CD14-positive monocyte (primary cell): ENCODE data around the gene CREBBP. TPM values are rescaled to one million over a fixed set of nuclear protein-coding genes. Genes with fewer than 3 reads are reported as not detected.

Experiments used
- DNase-seq, 3 donors: peaks; one replicate each; pipeline ENCODE4 v3.0.0-alpha.2; 2011 to 2022
- H2AFZ ChIP-seq: 2 replicates; pipeline ENCODE4 v1.6.0; 2012; ENCODE audit warnings: mild to moderate bottlenecking, low read depth, low read length, inconsistent platforms; ENCODE audit not compliant: insufficient read depth, poor library complexity, severe bottlenecking
- H3K27ac ChIP-seq, 2 donors: 1 replicate in 1 of 2; 2 replicates in 1 of 2; pipeline ENCODE4 v1.5.1; 2012 to 2013; ENCODE audit warnings: low read length in 2 of 2, control low read depth in 1 of 2, inconsistent platforms in 1 of 2, low read depth in 1 of 2, mild to moderate bottlenecking in 1 of 2
- H3K27me3 ChIP-seq, 2 donors: one replicate each; pipeline versions ENCODE4 v1.6.0 to v1.6.1; 2011 to 2013; ENCODE audit warnings: low read length in 2 of 2; ENCODE audit not compliant: control insufficient read depth in 2 of 2, insufficient read depth in 2 of 2
- H3K36me3 ChIP-seq, 2 donors: replicated peaks in 1 of 2; 1 replicate in 1 of 2; 2 replicates in 1 of 2; pipeline versions ENCODE4 v1.5.1 to v1.6.1; 2012 to 2013; ENCODE audit warnings: low read length in 2 of 2, control low read depth in 1 of 2, inconsistent platforms in 1 of 2, mild to moderate bottlenecking in 1 of 2; ENCODE audit not compliant: insufficient read depth in 2 of 2, control insufficient read depth in 1 of 2
- H3K4me1 ChIP-seq, 2 donors: 1 replicate in 1 of 2; 2 replicates in 1 of 2; pipeline versions ENCODE4 v1.5.1 to v1.6.1; 2012 to 2013; ENCODE audit warnings: low read length in 2 of 2, control low read depth in 1 of 2, inconsistent platforms in 1 of 2, mild to moderate bottlenecking in 1 of 2, moderate library complexity in 1 of 2; ENCODE audit not compliant: insufficient read depth in 2 of 2, control insufficient read depth in 1 of 2
- H3K4me2 ChIP-seq: replicated peaks from 2 replicates; pipeline ENCODE3; 2012; ENCODE audit warnings: low read length, moderate library complexity, mild to moderate bottlenecking; ENCODE audit not compliant: poor library complexity, severe bottlenecking; ENCODE audit errors: extremely low read depth
- H3K4me3 ChIP-seq, 3 experiments: fragments of 200-600 bp in 1 of 3; sonication (generic) in 1 of 3; replicated peaks in 1 of 3; 1 replicate in 2 of 3; 2 replicates in 1 of 3; pipeline ENCODE4 v1.5.1; 2011 to 2013; ENCODE audit warnings: low read length in 3 of 3, mild to moderate bottlenecking in 3 of 3, control low read depth in 2 of 3, low read depth in 2 of 3, inconsistent platforms in 1 of 3, moderate library complexity in 1 of 3
- H3K79me2 ChIP-seq: 2 replicates; pipeline ENCODE4 v1.6.0; 2012; ENCODE audit warnings: mild to moderate bottlenecking, control low read depth, inconsistent platforms, low read length, moderate library complexity; ENCODE audit not compliant: insufficient read depth
- H3K9ac ChIP-seq: 2 replicates; pipeline ENCODE4 v1.6.0; 2017; ENCODE audit warnings: low read length, mild to moderate bottlenecking; ENCODE audit not compliant: insufficient read depth, poor library complexity, severe bottlenecking
- H3K9me3 ChIP-seq, 2 donors: replicated peaks in 1 of 2; 1 replicate in 1 of 2; 2 replicates in 1 of 2; pipeline versions ENCODE4 v1.5.1 to v1.6.1; 2012 to 2013; ENCODE audit warnings: low read length in 2 of 2, control low read depth in 1 of 2; ENCODE audit not compliant: control insufficient read depth in 1 of 2, insufficient read depth in 1 of 2
- H4K20me1 ChIP-seq: 2 replicates; pipeline ENCODE4 v1.6.0; 2012; ENCODE audit warnings: mild to moderate bottlenecking, low read length, control low read depth, moderate library complexity; ENCODE audit not compliant: insufficient read depth
- H3K27ac Mint-ChIP-seq, 7 donors: one replicate each; pipeline ENCODE4 v1.8.0; 2020; ENCODE audit warnings: mild to moderate bottlenecking in 7 of 7, mixed read lengths in 7 of 7, moderate library complexity in 6 of 7, inconsistent platforms in 2 of 7
- H3K27me3 Mint-ChIP-seq, 3 donors: one replicate each; pipeline ENCODE4 v1.8.0; 2021 to 2022; ENCODE audit warnings: low read depth in 3 of 3, mild to moderate bottlenecking in 3 of 3, mixed read lengths in 3 of 3, moderate library complexity in 3 of 3, inconsistent platforms in 1 of 3
- H3K36me3 Mint-ChIP-seq, 2 donors: one replicate each; pipeline ENCODE4 v1.8.0; 2020; ENCODE audit warnings: mixed read lengths in 2 of 2, inconsistent platforms in 1 of 2, mild to moderate bottlenecking in 1 of 2
- H3K4me1 Mint-ChIP-seq: one replicate; pipeline ENCODE4 v1.8.0; 2020; ENCODE audit warnings: mild to moderate bottlenecking, mixed read lengths
- H3K4me3 Mint-ChIP-seq, 2 donors: one replicate each; pipeline ENCODE4 v1.8.0; 2020; ENCODE audit warnings: mild to moderate bottlenecking in 2 of 2, mixed read lengths in 2 of 2, moderate library complexity in 1 of 2
- H3K9me3 Mint-ChIP-seq, 7 donors: one replicate each; pipeline ENCODE4 v1.8.0; 2020 to 2022; ENCODE audit warnings: mixed read lengths in 7 of 7, mild to moderate bottlenecking in 6 of 7, moderate library complexity in 6 of 7, inconsistent platforms in 2 of 7
- CTCF ChIP-seq: fragments of 200-600 bp; IDR thresholded peaks from one replicate; pipeline ENCODE4 v1.8.0; 2022; ENCODE audit warnings: antibody characterized with exemption, mild to moderate bottlenecking
- WGBS: methylation state at CpG from one replicate; pipeline ENCODE4 v1.1.5; 2013; ENCODE audit warnings: missing lambda C conversion rate; ENCODE audit not compliant: insufficient coverage; 5-methylcytosine and 5-hydroxymethylcytosine counted together
- intact Hi-C, 2 donors: fragments of 100-400 bp; cut with micrococcal nuclease; formaldehyde crosslinking; loops; one replicate each; pipeline versions ENCODE4 v1.15.0 to v1.15.1; 2023
- polyA plus RNA-seq, 3 donors: library from polyadenylated mRNA; depleted of rRNA in 1 of 3; unstranded in 2 of 3; stranded (reverse) in 1 of 3; fragments of 300-500 nt in 2 of 3; fragments of >200 nt in 1 of 3; fragmentation: Illumina TruSeq in 2 of 3; gene quantifications; 1 replicate in 2 of 3; 2 replicates in 1 of 3; pipeline ENCODE4 v1.2.3, GENCODE V29; 2012 to 2021

CREBBP gene
- polyA plus RNA-seq, 3 donors = 2.1 to 26.9 (median 6.2) TPM

- Mint-ChIP-seq H3K4me3 (no peak overlapping the region), H3K27me3 (peaks cover 0 to 4% (median 0%) of the 10 kb centered on the region in 3 donors), H3K4me1 (no peaks in the 10 kb centered on the region), H3K27ac (no peak overlapping the region), H3K9me3 (no peaks in the 10 kb centered on the region), H3K36me3 (peaks cover 84 to 96% of the 10 kb centered on the region in 2 donors)
- no peak overlapping the region for H3K4me2 ChIP-seq
- 77% methylated on average over 4 of the region's 6 CpGs for WGBS
- DNase-seq = no peak
- H3K9ac ChIP-seq = no peak overlapping the region
- peaks cover 93% of the 10 kb centered on the region for H4K20me1 ChIP-seq
- no peak overlapping the region for H3K27ac ChIP-seq
- H3K79me2 ChIP-seq = peaks cover 24% of the 10 kb centered on the region
- H3K36me3 ChIP-seq = peaks cover 70 to 95% of the 10 kb centered on the region in 2 donors
- no peak for TF ChIP-seq CTCF
- no peaks in the 10 kb centered on the region for H3K9me3 ChIP-seq
- H3K4me1 ChIP-seq = no peaks in the 10 kb centered on the region
- H2AFZ ChIP-seq = no peak overlapping the region
- no peak overlapping the region for H3K4me3 ChIP-seq
- no peaks in the 10 kb centered on the region for H3K27me3 ChIP-seq
- intact Hi-C loops = no loop called here
Observed at GRCh38 chr16:3780570-3780969, 99.9 kb downstream of the CREBBP start.

- no peaks in the 10 kb centered on the region for H3K4me1 Mint-ChIP-seq
- TF ChIP-seq CTCF = no peak
- no peaks in the 10 kb centered on the region for H3K9me3 Mint-ChIP-seq
Observed at GRCh38 chr16:3776316-3776715, 104.2 kb downstream of the CREBBP start.

More at GRCh38 chr16:3776316-3776715, 104.2 kb downstream of the CREBBP start:
- WGBS = 100% methylated on average over 3 of the region's 4 CpGs
- H2AFZ ChIP-seq = no peak overlapping the region
- peaks cover 84 to 96% of the 10 kb centered on the region in 2 donors for H3K36me3 ChIP-seq
- peaks cover 3% of the 10 kb centered on the region for H3K79me2 ChIP-seq
- DNase-seq = no peak
- Mint-ChIP-seq H3K27me3 (peaks cover 0 to 1% (median 0%) of the 10 kb centered on the region in 3 donors), H3K4me3 (no peak overlapping the region), H3K27ac (peak overlapping the region in 3 of 7 donors; percentile 21 to 66 (median 50)), H3K36me3 (peaks cover 85 to 92% of the 10 kb centered on the region in 2 donors)
- intact Hi-C loops = no loop called here
- no peaks in the 10 kb centered on the region for H3K4me1 ChIP-seq
- H3K9me3 ChIP-seq = no peaks in the 10 kb centered on the region
- H3K4me3 ChIP-seq = no peak overlapping the region
- H3K4me2 ChIP-seq = no peak overlapping the region
- H4K20me1 ChIP-seq = peaks cover 92% of the 10 kb centered on the region
- no peak overlapping the region for H3K9ac ChIP-seq
- H3K27me3 ChIP-seq = no peaks in the 10 kb centered on the region
- no peak overlapping the region for H3K27ac ChIP-seq
